DMS153 (cell line): ENCODE data around the gene CTNNA1.
"Not testable (repeated sequence)": the region's sequence is repeated elsewhere in the genome, so short reads cannot be mapped to it uniquely, and the experiment has no call there.

ENCODE experiments used
- DNase-seq: peaks from one replicate; lab custom pipeline; 2025; lab: John Stamatoyannopoulos, UW

CTNNA1 gene

GRCh38 chr5:138815529-138815928 lies 62.3 kb downstream of the CTNNA1 start:
- DNase-seq = no peak

- no peak for DNase-seq
These were observed 64.0 kb downstream of the CTNNA1 start for GRCh38 chr5:138817241-138817640.

DNA sequence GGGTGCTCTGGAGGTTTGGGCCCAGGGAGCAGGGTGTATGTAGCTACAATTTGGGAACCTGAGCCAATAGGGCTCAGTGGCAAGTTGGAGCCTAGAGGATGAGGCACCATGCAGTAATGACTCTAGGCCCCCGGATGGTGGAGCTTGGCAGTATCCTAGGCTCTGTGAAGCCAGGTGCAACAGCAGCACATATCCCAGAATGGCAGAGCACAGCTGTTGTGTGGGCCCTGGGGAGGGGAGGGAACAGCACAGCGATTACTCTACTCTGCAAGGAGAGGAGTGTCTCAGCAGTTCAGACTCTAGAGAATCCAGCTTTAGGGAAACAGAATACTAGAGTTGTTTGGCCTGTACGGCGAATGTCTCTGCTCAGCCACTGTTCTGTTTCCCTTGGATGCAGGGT lies 65.9 kb downstream of the CTNNA1 start:
- no peak for DNase-seq

DNA sequence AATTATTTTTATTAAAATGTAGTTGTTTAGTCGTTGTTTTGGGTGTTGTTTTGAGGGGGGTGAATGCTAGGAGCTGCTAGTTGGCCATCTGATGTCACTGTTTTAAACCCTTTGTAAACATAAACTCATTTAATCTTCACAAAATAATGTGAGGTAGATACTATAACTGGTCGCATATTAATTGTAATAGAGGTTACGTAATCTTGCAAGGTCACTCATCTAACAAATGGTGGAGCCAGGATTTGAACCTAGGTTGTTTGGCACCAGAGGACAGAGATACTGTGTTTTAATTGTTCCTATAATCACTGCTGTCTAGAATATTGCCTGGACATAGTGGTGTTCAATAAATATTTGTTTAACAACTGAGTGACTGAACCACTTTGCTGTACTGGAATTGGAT lies 67.5 kb downstream of the CTNNA1 start:
- no peak for DNase-seq

DNA sequence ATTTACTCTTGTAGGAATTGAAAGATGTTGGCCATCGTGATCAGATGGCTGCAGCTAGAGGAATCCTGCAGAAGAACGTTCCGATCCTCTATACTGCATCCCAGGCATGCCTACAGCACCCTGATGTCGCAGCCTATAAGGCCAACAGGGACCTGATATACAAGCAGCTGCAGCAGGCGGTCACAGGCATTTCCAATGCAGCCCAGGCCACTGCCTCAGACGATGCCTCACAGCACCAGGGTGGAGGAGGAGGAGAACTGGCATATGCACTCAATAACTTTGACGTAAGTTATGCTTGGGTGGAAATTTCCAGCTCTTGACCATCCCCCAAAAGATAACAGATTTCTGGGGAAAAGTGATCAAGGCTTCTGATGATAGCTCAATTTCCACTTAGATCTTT lies 71.3 kb downstream of the CTNNA1 start:
- no peak for DNase-seq

DNA sequence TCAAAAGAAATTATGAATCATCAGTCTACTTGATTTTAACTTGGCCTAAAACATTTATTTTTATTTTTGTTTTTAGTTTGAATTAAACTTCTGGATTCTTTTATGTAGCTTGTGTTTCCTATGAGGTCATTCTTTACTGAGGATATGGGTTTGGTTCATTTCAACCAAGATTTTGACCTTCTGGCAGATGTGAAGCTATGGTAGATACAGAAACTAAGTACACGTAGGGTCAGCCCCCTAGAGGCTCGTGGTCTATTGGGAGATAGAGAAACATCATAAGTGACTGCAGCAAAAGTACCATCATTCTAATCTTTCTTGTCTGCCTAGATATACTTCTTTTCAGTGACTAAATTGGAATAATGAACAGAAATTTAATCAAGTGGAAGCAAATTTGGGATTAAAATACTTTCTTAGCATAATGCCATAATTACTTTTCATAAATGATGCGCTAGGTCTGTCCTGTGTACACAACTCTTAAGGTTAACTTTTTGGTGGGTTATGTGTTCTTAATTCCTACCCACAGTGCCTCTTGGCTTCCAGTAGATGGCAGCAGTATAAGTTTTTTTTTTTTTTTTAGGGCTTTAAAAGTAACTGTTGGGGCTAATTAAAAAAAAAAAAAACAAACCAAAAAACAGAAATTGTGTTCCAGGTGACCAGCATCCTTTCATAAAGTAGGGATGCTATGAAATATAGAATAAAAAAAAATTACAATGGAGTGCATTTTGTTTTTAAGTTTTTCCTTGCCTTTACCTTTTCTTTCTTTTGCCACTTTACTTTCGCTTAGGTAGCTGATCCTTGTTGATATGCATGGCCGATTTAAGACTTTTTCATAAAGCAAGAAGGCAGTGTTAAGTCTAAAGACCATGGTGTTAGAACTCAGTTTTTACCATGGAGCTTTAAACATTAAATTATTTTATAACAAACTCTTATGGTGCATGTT lies 72.0 kb downstream of the CTNNA1 start:
- DNase-seq = no peak

DNA sequence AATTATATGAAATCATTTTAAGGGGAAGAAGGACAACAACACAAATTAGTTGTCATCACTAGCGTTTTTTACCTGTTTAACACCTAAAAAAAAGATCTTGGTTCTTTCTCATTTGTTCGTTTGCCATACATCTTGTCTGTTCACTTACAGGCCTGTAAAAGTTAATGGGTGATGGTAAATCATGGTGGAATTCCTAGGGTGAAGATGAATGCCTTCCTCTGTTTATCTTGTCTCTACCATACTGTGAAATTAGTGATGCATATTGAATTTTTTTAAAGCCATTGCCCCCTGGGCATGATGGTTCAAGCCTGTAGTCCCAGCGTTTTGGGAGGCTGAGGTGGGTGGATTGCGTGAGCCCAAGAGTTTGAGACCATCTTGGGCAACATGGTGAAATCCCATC lies 75.3 kb downstream of the CTNNA1 start:
- no peak for DNase-seq

DNA sequence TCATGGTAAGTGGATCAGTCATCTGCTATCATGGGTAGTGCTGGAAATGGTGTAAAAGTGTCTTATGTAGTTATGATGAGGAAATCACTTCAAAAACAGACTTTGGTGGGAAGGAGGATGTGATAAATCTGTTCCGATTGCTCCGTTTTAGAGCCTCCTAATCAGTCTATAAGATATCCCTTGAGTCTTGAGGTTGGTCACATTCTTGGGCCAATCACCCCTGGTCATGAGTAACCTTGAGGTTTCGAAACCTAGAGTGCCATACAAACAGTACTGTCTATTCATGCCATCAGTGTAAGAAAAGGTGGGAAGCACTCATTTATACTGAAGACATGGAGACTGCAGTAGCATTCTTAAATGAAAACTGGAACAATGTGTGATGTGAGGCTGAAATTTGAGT lies 76.1 kb downstream of the CTNNA1 start:
- DNase-seq = no peak

- DNase-seq = no peak
These were observed 78.5 kb downstream of the CTNNA1 start for GRCh38 chr5:138831703-138832102.

DNA sequence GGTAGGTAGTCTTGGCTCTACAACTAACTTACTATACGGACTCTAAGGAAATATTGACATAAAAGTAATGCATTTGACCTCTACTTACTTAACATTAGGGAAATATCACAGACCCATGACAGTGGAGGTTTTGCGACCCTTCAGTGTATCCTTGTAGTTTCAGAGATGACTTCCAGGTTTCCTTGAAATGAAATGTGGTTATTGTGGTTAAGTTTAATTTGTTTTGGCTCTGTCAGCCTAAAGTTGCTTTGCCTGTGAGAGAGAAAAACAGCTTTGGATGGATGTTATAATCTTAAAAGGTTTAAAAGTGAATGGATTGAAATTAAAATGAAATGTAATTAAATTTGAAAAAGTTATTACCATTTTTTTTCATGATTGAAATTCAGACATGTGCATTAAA lies 79.0 kb downstream of the CTNNA1 start:
- DNase-seq = no peak

DNA sequence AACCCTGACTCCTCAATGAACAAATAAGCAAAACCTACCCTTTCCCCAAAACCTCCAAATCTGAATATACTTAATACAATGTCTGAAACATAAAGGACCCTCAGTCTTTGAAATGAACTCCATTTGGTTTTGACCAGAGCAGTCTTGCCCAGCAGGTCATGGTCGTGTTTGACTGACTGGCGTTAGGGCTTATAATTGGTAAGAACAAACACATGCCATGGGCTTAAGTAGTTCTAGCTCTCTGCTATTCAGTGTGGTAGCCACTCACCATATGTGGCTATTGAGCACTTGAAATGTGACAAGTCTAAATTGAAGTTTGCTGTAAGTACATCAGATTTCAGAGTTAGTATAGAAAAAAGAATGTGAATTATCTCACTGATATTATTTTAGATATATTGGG lies 79.9 kb downstream of the CTNNA1 start:
- DNase-seq = no peak

DNA sequence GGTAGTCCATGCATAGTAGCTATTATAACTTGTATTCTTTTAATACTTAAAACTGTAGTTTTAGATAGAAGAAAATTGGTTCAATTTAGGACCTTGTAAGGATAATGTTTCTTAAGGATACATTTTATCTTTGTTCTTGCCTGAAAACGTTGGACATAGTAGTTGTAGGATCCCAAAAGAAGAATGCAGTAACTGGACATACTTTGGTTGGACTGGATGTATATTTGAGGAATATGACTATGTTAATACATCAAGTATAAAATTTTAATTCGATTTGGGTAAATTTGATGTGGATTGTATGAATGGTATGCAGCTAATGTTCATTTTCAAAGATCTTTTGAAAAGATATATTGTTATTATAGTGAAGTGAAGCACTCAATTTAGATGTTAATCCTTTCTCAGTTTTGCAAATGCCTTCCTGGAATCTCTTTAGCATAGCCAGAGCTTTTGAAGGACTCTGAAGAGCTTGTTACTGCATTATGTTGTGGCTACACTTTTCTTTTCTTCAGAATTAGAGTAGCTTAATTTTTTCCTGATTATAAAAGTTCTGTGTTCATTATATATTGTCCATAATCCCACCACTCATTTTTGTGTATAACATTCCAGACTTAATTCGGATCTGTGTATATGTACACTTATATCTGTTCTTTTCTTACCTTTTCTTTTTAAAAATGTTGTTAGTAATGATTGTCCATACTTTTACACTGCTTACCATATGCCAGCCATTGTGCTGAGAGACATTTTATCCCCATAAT lies 80.7 kb downstream of the CTNNA1 start:
- no peak for DNase-seq

DNA sequence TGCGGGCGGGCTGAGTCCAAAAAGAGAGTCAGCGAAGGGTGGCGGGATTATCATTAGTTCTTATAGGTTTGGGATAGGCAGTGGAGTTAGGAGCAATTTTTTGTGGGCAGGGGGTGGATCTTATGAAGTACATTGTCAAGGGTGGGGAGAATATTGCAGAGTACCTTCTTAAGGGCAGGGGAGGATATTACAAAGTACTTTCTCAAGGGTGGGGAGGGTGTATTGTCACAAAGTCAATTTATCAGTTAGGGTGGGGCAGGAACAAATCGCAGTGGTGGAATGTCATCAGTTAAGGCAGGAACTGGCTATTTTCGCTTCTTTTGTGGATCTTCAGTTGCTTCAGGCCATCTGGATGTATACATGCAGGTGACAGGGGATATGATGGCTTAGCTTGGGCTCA lies 81.6 kb downstream of the CTNNA1 start:
- DNase-seq = not testable (repeated sequence)

- DNase-seq = no peak
These were observed 83.9 kb downstream of the CTNNA1 start for GRCh38 chr5:138837160-138837559.

GRCh38 chr5:138840103-138840502 lies 86.9 kb downstream of the CTNNA1 start:
- no peak for DNase-seq

DNA sequence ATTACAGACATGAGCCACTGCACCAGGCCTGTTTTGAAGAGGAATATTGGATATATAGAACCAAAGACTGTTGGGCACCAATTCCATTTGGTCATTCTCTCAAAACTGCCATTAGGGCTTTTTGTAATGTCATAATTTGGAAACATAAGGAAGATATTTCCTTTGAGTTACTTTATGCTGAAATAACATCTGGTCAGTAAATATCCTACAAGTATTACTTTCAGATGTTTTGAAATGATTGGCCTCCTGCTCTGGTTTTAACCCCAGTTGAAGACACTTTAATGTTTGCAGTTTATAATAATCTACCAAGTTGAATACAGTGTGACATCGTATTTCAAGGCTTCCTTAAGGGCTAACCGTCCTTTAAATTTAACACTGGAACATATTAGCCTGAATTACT lies 88.3 kb downstream of the CTNNA1 start:
- no peak for DNase-seq

GRCh38 chr5:138843316-138844124 lies 90.3 kb downstream of the CTNNA1 start:
- no peak for DNase-seq

DNA sequence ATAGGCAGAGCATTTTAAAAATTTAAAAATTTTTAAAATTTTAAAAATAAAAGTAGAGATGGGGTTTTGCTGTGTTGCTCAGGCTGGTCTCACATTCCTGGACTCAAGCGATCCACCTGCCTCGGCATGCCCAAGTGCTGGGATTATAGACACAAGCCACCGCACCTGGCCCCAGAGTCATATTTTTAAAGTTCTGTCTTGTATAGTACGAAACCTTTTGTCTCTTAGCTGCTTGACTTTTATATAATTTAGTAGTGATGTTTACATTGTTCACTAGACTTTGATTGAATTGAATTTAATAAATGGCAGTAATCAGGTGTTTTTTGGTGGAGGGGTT lies 90.9 kb downstream of the CTNNA1 start:
- DNase-seq = no peak

GRCh38 chr5:138844812-138845513 lies 91.7 kb downstream of the CTNNA1 start:
- no peak for DNase-seq

DNA sequence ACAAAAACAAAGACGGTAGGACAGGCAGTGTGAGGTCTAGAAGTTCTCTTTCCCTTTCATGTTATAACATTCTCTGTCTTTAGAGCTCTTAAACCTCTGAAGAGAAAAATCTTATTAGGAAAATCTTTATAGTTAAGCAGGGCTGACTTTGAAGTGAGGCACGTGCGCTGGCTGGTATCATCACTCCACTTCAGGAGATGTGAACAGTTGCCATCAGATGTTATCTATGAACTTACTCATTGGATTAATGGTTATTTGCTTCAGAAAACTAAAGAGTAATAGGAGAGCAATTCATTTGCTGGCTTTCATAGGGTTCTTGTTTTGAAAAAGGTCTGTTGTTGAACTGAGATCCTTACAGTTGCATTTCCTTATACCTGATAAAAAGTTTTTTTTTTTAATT lies 96.2 kb downstream of the CTNNA1 start:
- no peak for DNase-seq

DNA sequence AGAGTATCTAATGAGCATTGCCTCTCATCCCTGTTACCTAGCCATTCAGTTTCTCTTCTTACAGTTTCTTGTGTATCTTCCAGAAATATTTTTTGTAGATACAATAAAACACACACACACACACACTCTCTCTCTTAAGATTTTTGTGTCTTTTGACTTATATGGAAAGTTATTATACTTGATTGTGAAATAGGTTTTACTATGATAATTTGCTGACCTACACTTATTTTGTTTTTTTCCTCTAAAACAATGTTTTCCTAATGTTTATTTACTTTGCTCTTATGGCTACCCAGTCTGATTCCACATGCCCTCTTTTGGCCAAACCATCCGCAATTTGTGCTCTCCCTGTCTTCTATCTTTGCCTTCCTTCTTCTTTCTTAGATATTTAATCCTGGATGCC lies 96.7 kb downstream of the CTNNA1 start:
- no peak for DNase-seq

- DNase-seq = no peak
These were observed 97.7 kb downstream of the CTNNA1 start for GRCh38 chr5:138850865-138851435.
